Activated CD8-positive, alpha-beta memory T cell treated with anti-CD3 and anti-CD28 coated beads, Interleukin-2, amount 50 U/mL, for 4 hours (primary cell): ENCODE measurements around the gene DGKB.

Experiments
- DNase-seq: peaks from one replicate; pipeline ENCODE4 v3.0.0-alpha.2; 2020

DGKB gene

DNA sequence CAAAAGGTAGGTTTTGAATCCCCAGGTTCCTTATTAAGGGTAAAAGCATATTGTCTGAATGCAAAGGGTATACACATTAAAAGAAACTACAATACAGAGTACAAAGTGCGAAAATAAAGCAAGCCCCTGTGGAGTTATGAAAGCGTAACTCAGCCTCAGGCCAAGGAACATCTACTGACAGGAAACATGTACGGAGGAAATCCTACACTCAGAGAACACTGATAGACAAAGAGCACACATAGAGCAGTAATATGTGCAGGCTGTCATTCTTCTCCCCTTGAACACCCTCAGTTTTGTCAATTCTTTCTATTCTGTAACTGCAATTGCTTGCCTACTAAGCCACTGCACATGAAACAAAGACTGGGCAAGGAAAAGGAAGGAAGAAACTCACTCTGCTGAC lies 150.2 kb downstream of the DGKB start:
- no peak for DNase-seq

GRCh38 chr7:14751461-14751860 lies 151.1 kb downstream of the DGKB start:
- no peak for DNase-seq

DNA sequence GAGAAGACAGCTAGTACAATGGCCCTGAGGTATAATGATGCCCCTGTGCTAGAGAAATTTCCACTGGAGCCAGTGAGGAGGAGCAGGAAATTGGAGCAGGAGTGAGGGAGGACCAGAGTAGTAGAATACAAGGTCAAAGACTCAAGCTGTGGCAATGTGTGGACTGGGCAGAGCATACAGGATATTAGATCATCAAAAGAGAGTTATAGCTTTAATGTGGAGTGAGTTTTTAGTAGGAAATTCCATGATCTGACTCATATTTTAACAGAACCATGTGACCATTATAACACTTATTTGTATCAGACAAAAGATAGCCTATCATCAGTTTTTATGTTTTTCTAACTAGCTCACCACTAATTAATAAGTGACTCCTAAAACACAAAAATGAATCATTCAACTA lies 154.1 kb downstream of the DGKB start:
- DNase-seq, result no peak

GRCh38 chr7:14747701-14748100 lies 154.8 kb downstream of the DGKB start:
- no peak for DNase-seq

GRCh38 chr7:14745076-14745475 lies 157.5 kb downstream of the DGKB start:
- DNase-seq, result no peak

- no peak for DNase-seq
Measured at GRCh38 chr7:14740606-14741005, 161.9 kb downstream of the DGKB start.

DNA sequence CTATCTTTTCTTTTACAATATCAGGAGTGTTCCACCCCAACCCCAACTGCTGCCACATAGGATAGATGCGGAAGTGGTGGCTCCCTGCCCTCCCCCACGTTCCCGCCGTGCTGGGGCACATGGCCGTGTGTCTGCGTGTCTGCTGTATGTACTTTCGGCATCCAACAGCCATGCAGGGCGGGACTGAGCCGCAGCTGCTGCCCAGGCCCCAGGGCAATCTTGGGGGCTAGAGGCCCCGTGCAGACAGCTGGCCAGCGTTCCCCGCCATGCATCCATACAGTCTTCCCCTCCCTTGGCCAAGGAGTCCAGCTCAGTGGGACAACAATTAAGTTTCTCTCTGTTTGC lies 162.7 kb downstream of the DGKB start:
- DNase-seq, result no peak

DNA sequence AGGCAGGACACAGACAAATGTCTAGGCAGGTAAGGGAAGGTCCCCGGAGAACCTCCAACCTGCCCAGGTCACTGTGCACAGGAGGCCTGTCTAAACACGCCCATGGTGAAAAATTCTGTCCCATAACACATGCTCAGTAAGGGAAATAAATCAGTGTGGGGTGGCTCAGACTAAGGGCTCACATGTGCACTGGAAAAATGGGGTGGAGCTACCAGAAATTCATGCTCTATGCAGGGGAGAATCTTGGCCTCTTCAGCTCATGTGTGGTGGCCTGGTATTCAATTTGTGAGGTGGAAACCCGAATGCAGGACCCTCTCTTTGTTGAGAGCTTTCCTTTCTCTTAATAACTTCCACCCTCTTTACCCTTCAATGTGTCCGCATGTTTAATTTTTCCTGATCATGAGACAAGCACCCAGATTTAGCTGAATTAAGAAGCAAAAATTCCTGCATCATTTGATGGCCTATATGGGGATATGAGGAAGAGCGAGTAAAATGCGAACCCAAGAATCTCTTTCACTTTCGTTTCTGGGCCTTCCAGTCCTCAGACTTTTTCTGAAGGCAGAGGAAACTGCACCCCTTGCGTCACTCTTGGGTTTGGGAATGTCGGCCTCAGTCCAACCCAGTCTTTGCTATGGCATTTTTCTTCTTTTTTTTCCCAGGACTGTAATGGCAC lies 163.2 kb downstream of the DGKB start:
- no peak for DNase-seq

DNA sequence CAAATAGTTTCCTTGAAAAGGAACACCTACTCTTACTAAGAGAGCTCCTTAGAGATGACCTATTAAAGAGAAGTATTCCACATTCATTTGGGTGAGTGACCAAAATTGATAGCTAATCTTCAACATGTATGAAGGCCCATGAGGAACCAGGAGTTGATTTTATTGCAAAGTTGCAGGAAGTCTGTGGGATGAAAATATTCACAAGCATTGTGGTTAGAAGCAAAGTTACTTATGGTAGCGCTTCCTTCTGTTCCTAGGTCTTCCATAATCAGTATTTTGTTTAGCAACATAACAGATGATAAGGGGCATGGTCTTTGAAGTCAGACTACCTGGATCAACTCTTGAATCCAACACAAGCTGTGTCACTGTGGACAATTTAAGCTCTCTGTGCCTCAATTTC lies 164.5 kb downstream of the DGKB start:
- DNase-seq, result no peak

DNA sequence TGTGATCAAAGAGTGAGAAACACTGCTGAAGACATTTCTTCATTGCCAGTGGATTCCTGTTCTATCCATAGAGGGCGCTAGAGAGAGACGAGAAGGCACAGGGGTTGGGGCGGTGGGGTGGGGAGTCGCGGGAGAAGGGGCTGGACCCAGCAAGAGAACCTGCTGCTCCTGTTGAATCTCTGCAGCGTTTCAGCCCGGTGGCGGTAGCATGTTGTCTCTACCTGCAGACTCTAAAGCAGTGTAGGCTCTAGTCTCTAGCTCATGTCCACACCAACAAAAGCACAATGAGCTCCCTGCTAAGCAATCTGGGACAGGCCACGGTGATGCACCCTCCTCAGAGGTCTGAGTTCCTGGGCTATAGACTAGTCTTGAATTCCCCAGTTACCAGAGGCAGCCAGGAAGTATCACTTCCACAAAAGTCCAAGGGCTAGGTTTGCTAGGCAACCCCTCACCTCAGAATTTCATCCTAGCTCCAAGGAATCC lies 167.7 kb downstream of the DGKB start:
- DNase-seq, result no peak

- DNase-seq, result no peak
Measured at GRCh38 chr7:14720785-14721184, 181.8 kb downstream of the DGKB start.

DNA sequence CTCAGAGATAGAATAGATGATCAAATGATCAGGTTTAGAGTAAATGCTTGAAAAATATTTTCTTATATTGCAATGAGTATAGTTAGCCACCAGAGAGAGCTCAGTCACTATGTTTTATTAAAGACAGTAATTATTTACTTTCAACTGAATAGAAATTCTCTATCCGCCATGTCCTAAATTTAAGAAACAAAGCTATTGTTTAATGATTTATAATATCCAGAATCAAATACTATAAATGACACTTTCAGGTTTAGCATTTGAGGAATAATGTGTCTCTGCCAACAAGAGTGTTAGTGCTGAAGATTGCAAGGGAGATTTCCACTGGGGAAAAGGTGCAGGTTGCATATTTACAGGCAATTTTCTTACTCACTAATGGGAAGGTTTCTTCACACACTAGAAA lies 184.7 kb downstream of the DGKB start:
- DNase-seq, result no peak

- DNase-seq, result no peak
Measured at GRCh38 chr7:14717169-14717568, 185.4 kb downstream of the DGKB start.

DNA sequence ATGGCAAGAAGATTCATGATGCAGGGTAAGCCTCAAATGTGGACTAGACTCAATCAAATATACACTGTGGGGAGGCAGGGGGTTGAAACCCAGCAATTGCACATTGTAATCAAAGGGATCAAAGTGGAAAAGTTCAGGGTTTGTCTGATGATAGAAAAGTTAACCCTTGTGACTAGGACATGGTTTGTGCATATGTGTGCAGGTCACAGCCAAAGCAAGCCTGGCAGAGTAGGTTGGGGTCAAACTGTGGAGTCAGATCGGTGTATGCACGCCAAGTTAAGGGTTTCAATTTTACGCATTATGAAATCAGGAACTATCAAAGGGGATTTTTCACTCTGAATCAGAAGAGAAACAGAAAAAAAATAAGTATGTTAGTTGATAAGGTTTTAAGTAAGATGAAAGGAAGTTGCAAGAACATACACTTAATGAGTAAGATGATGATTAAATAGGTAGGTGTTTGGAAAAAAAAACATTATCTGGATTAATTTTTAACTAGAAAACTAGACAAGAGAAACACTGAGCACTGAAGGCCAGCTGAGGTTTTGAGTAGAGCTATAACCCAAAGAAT lies 188.3 kb downstream of the DGKB start:
- no peak for DNase-seq

DNA sequence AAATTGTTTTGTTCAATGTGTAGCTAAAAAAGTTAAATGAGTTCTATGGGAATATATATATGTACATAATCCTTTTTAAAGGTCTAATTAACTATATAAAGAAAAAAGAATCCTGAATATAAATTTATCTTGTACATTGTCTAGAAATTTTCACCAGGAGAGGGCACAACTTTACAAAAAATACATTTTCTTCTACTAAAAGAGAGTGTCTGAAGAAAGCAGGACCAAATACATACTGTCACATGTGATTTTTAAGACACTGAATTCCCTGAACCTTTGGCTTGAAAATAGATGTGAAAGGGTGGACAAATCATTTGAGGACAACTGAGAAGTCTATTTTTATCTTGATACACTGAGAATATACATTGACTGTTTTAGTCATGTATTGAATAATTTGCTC lies 204.3 kb downstream of the DGKB start:
- no peak for DNase-seq

DNA sequence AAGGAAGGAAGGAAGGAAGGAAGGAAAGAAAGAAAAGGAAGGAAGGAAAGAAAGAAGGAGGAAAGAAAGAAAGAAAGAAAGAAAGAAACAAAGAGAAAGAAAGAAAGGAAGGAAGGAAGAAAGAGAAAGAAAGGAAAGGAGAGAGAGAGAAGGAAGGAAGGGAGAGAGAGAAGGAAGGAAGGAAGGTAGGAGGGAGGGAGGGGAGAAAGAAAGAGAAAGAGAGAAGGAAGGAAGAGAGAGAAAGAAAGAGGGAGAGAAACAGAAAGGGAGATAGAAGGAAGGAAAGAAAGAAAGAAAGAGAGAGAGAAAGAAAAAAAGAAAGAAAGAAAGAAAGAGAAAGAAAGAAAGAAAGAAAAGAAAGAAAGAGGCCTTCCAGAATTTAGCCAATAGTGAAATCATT lies 204.9 kb downstream of the DGKB start:
- DNase-seq, result no peak

GRCh38 chr7:14691597-14692203 lies 210.9 kb downstream of the DGKB start:
- peak; percentile 49 for DNase-seq

DNA sequence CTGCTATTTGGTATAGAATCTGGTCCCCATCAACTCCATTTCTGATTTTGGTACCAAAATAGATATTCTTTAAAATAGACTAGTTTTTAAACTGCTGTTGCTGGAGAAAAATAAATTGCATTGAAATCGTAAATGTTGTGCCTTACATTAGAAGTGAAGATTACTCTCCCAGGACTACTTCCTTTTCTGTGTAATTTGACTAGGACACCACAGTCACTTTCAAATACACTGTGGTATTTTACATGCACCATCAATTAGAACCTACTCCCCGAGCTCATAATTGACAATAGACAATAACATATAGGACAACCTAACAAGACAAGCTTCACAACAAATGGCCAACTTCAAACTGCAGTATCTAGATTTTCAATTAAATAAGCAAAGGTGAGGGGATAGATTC lies 211.5 kb downstream of the DGKB start:
- DNase-seq, result no peak

- no peak for DNase-seq
Measured at GRCh38 chr7:14690486-14690885, 212.1 kb downstream of the DGKB start.

GRCh38 chr7:14690075-14690474 lies 212.5 kb downstream of the DGKB start:
- no peak for DNase-seq

- no peak for DNase-seq
Measured at GRCh38 chr7:14688208-14688607, 214.3 kb downstream of the DGKB start.

- no peak for DNase-seq
Measured at GRCh38 chr7:14687777-14688176, 214.8 kb downstream of the DGKB start.

DNA sequence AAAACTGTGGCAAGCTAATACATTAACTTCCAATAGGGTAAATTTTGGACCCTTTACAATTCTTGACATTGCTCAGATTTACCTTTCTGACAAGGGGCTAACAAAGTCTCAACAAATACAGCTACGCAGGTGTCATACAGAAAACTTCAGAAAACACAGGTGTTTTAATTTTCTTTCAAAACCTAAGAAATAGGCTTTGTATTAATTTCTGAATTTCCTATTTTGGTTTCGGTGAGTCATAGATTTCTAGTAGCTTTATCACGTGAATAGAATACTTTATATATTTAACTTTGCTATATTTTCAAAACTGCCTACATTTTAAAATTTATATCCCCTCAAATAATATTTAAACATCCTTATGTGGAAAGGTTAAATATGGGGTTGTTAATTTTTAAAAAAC lies 215.3 kb downstream of the DGKB start:
- no peak for DNase-seq

GRCh38 chr7:14685167-14685566 lies 217.4 kb downstream of the DGKB start:
- DNase-seq, result no peak
